Kidney epithelial cell (primary cell): ENCODE data around the gene UBE2I. TPM values are rescaled to one million over a fixed set of nuclear protein-coding genes. Genes with fewer than 3 reads are reported as not detected.

ENCODE experiments used
- DNase-seq: peaks from one replicate; pipeline ENCODE4 v3.0.0-alpha.2; 2010; ENCODE audit warnings: low read depth
- H3K27me3 ChIP-seq: 2 replicates; pipeline ENCODE4 v1.6.0; 2011; ENCODE audit warnings: low read length; ENCODE audit not compliant: control insufficient read depth, insufficient read depth
- H3K36me3 ChIP-seq: 2 replicates; pipeline ENCODE4 v1.5.1; 2011; ENCODE audit warnings: low read length; ENCODE audit not compliant: control insufficient read depth, insufficient read depth
- H3K4me3 ChIP-seq: 2 replicates; pipeline ENCODE4 v1.5.1; 2011; ENCODE audit warnings: low read depth, mild to moderate bottlenecking, control low read depth, low read length
- CTCF ChIP-seq: IDR thresholded peaks from 2 replicates; pipeline ENCODE4 v1.5.1; 2011; ENCODE audit warnings: mild to moderate bottlenecking, moderate library complexity, low read length, control low read depth, inconsistent platforms; ENCODE audit not compliant: insufficient read depth, poor library complexity, severe bottlenecking
- total RNA-seq: library from RNA; depleted of rRNA; stranded (reverse); fragments of >200 nt; gene quantifications from 2 replicates; pipeline ENCODE4 v1.2.3, GENCODE V29; 2015

The UBE2I gene
- total RNA-seq, 1 donor from 2014 or later: 139 TPM

GRCh38 chr16:1322407-1322806 is 13.0 kb downstream of the UBE2I start:
- Histone ChIP-seq H3K27me3 (no peaks in the 10 kb centered on the region), H3K4me3 (no peak overlapping the region), H3K36me3 (peaks cover 5% of the 10 kb centered on the region)
- no peak for TF ChIP-seq CTCF
- DNase-seq: no peak

GRCh38 chr16:1323296-1324239 is 14.1 kb downstream of the UBE2I start:
- Histone ChIP-seq H3K36me3 (peaks cover 5% of the 10 kb centered on the region), H3K4me3 (no peak overlapping the region), H3K27me3 (no peaks in the 10 kb centered on the region)
- no peak for TF ChIP-seq CTCF
- no peak for DNase-seq

- Histone ChIP-seq H3K27me3 (no peaks in the 10 kb centered on the region), H3K4me3 (no peak overlapping the region), H3K36me3 (peaks cover 4% of the 10 kb centered on the region)
- TF ChIP-seq CTCF: no peak
- no peak for DNase-seq
These were observed 14.9 kb downstream of the UBE2I start for GRCh38 chr16:1324286-1324826.

GRCh38 chr16:1325261-1325660 is 15.8 kb downstream of the UBE2I start:
- peaks cover 4% of the 10 kb centered on the region for H3K36me3 ChIP-seq
- no peak for DNase-seq
- no peak for TF ChIP-seq CTCF

GRCh38 chr16:1325673-1326371 is 16.4 kb downstream of the UBE2I start:
- TF ChIP-seq CTCF: no peak
- peaks cover 4% of the 10 kb centered on the region for H3K27me3 ChIP-seq
- peaks cover 2% of the 10 kb centered on the region for H3K36me3 ChIP-seq
- no peak overlapping the region for H3K4me3 ChIP-seq
- no peak for DNase-seq

More at GRCh38 chr16:1325261-1325660, 15.8 kb downstream of the UBE2I start:
- no peak overlapping the region for H3K4me3 ChIP-seq
- no peaks in the 10 kb centered on the region for H3K27me3 ChIP-seq
